OCI-LY3 (cell line): ENCODE measurements around the gene PIK3C2G.

Experiments
- H2AFZ ChIP-seq: fragments of 200-600, 300-600 bp; shearing (Covaris generic); 2 replicates; pipeline ENCODE4 v1.6.0; 2014; ENCODE audit warnings: antibody characterized with exemption, low read depth, low read length
- H3K27ac ChIP-seq: fragments of 200-600, 300-600 bp; sonication (generic); 2 replicates; pipeline ENCODE4 v1.5.1; 2014; ENCODE audit warnings: mild to moderate bottlenecking, low read length, moderate library complexity, mixed read lengths
- H3K27me3 ChIP-seq: fragments of 200-600, 300-600 bp; sonication (generic); 2 replicates; pipeline ENCODE4 v1.6.1; 2014; ENCODE audit warnings: low read depth, low read length, mixed read lengths
- H3K36me3 ChIP-seq: fragments of 200-600, 300-600 bp; sonication (generic); replicated peaks from 2 replicates; pipeline ENCODE3; 2014; ENCODE audit warnings: low read depth, low read length, mixed read lengths
- H3K4me1 ChIP-seq: fragments of 300-600, 200-600 bp; sonication (generic); 2 replicates; pipeline ENCODE4 v1.6.1; 2014; ENCODE audit warnings: low read length, mixed read lengths
- H3K4me2 ChIP-seq: fragments of 200-600, 300-600 bp; sonication (generic); 2 replicates; pipeline ENCODE4 v1.6.1; 2014; ENCODE audit warnings: low read length, mixed read lengths
- H3K4me3 ChIP-seq: fragments of 300-600, 200-600 bp; sonication (generic); 2 replicates; pipeline ENCODE4 v1.5.1; 2014; ENCODE audit warnings: antibody characterized with exemption, mild to moderate bottlenecking, low read length, moderate library complexity
- H3K79me2 ChIP-seq: fragments of 300-600, 200-600 bp; shearing (Covaris generic); 2 replicates; pipeline ENCODE4 v1.6.1; 2014; ENCODE audit warnings: mild to moderate bottlenecking, low read length, mixed read lengths
- H3K9ac ChIP-seq: fragments of 300-600, 200-600 bp; shearing (Covaris generic); 2 replicates; pipeline ENCODE4 v1.6.0; 2014; ENCODE audit warnings: mild to moderate bottlenecking, low read length, moderate library complexity
- H3K9me3 ChIP-seq: fragments of 200-600, 300-600 bp; shearing (Covaris generic); 2 replicates; pipeline ENCODE4 v1.6.1; 2014; ENCODE audit warnings: low read length, mixed read lengths; ENCODE audit not compliant: insufficient read depth
- H4K20me1 ChIP-seq: fragments of 200-600, 300-600 bp; sonication (generic); 2 replicates; pipeline ENCODE4 v1.6.1; 2016; ENCODE audit warnings: low read length, mixed read lengths; ENCODE audit not compliant: insufficient read depth
- EZH2phosphoT487 ChIP-seq: fragments of 200-600 bp; shearing (Covaris generic); IDR thresholded peaks from 2 replicates; pipeline ENCODE4 v1.6.1; 2018; ENCODE audit warnings: antibody characterized with exemption, mixed run types, low read depth
- TF ChIP-seq, protein P1 (sequence below): fragments of 200-600, 300-600 bp; sonication (generic); IDR thresholded peaks from 2 replicates; pipeline ENCODE4 v1.5.1; 2014; ENCODE audit warnings: antibody characterized with exemption, low read length, low read depth

The PIK3C2G gene

DNA sequence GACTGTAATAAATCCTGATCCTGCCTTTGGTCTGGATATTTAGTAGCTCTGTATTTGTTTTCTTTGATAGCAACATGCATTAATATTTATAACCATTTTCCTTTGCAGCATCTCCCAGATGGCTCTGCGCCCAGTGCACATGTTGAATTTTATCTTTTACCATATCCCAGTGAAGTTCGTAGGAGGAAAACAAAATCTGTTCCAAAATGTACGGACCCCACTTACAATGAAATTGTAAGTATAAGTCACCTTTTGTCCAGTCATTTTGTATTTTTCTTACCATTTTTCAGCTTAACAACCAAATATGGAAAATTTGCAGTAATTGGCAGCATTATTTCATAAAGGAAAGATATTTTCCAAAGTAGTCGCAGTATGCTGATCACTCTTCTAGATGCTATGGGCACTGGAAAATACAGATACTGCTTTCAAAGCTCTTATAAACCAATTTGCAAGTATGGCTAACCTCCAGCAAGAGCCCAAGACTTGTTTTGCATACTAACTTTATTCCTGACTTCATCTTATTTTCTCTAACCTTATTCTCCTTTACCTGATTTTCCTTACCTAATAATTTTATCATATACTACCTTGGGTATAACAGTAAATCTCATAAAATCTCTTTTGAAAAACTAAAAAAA lies 379.1 kb downstream of the PIK3C2G start:
- Histone ChIP-seq H3K27ac (no peak overlapping the region), H3K27me3 (no peaks in the 10 kb centered on the region), H3K4me3 (no peak overlapping the region), H3K4me1 (no peaks in the 10 kb centered on the region), H3K9me3 (no peaks in the 10 kb centered on the region), H4K20me1 (no peaks in the 10 kb centered on the region), H2AFZ (no peak overlapping the region), H3K4me2 (no peak overlapping the region), H3K79me2 (no peaks in the 10 kb centered on the region), H3K9ac (no peak overlapping the region), H3K36me3 (no peaks in the 10 kb centered on the region)
- TF ChIP-seq, protein P1, sequence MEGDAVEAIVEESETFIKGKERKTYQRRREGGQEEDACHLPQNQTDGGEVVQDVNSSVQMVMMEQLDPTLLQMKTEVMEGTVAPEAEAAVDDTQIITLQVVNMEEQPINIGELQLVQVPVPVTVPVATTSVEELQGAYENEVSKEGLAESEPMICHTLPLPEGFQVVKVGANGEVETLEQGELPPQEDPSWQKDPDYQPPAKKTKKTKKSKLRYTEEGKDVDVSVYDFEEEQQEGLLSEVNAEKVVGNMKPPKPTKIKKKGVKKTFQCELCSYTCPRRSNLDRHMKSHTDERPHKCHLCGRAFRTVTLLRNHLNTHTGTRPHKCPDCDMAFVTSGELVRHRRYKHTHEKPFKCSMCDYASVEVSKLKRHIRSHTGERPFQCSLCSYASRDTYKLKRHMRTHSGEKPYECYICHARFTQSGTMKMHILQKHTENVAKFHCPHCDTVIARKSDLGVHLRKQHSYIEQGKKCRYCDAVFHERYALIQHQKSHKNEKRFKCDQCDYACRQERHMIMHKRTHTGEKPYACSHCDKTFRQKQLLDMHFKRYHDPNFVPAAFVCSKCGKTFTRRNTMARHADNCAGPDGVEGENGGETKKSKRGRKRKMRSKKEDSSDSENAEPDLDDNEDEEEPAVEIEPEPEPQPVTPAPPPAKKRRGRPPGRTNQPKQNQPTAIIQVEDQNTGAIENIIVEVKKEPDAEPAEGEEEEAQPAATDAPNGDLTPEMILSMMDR: no peak
- TF ChIP-seq EZH2phosphoT487: no peak

DNA sequence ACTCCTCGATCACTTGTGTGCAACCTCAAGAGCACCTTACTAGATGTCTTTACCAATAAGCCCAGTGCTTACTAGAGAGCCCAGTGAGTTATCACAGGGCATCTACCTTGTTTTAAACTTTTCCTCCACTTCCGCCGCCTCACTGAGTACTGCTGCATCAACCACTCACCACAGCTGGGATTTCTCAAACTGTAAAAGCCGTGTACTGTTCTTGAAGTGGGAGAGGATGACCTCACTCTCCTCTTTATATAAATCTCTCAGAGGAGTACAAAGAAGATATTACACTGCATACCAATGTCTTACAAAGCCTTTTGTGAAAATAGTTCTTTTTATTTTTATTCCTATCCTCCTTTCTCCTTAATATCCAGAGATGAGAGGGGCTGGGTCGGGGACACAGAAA lies 382.4 kb downstream of the PIK3C2G start:
- H2AFZ ChIP-seq: no peak overlapping the region; the same call in 1 of the 2 replicates
- TF ChIP-seq EZH2phosphoT487: no peak
- TF ChIP-seq, protein P1: no peak
- H3K9me3 ChIP-seq: no peaks in the 10 kb centered on the region
- no peak overlapping the region for H3K4me2 ChIP-seq
- H3K4me1 ChIP-seq: no peaks in the 10 kb centered on the region
- no peaks in the 10 kb centered on the region for H3K36me3 ChIP-seq
- H3K4me3 ChIP-seq: no peak overlapping the region
- no peaks in the 10 kb centered on the region for H4K20me1 ChIP-seq
- H3K27me3 ChIP-seq: no peaks in the 10 kb centered on the region
- no peak overlapping the region for H3K9ac ChIP-seq
- no peaks in the 10 kb centered on the region for H3K79me2 ChIP-seq
- no peak overlapping the region for H3K27ac ChIP-seq

DNA sequence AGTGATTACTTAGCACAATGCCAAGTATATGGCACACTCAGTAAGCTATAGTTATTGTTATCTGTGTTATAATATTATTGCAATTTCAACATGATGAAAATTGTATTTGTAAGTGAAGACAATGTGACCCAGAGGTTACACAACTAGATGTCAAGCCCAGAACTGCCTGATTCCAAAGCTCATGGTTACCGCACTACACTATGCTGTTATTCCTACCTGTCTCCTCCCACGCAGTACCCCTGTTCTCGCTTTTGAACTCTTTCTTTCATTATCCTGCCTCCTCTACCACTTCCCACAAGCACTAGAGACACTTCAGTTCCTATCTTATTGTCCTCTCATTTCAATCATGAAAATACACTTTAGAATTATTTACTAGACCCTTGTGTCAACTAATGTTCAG lies 383.2 kb downstream of the PIK3C2G start:
- TF ChIP-seq, protein P1: no peak
- no peak for TF ChIP-seq EZH2phosphoT487
- Histone ChIP-seq H3K4me2 (no peak overlapping the region), H3K4me3 (no peak overlapping the region), H3K27me3 (no peaks in the 10 kb centered on the region), H2AFZ (no peak overlapping the region), H3K36me3 (no peaks in the 10 kb centered on the region), H3K9me3 (no peaks in the 10 kb centered on the region), H3K79me2 (no peaks in the 10 kb centered on the region), H3K27ac (no peak overlapping the region), H4K20me1 (no peaks in the 10 kb centered on the region), H3K4me1 (no peaks in the 10 kb centered on the region), H3K9ac (no peak overlapping the region)

DNA sequence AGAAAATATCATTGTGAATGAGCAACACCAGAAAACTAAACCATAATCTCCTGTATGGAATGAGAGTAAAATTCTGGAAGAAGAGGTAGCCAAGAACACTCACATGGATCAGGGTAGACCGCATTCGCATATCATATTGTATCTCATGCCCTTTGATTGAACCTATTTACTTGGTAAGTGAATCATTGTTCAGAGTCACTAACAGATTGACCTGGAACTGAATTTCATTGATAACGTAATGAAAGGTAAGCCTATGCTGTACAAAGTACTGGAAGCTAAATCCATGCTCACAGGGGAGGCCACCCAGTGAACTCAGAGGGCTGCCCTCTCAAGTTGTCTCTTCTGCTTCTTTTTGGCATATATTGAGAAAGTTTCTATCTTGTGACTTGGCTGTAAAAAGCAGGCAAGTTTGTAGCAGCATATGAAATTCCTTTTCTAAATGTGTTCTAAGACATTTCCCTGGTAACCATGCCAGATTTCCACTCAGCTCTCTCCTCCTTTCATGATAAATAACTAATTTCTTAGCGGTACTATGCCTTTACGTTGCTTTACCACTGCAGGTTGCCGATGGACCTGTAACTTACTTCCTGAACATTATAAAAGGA lies 385.1 kb downstream of the PIK3C2G start:
- Histone ChIP-seq H3K79me2 (no peaks in the 10 kb centered on the region), H3K4me2 (no peak overlapping the region), H3K4me3 (no peak overlapping the region), H4K20me1 (no peaks in the 10 kb centered on the region), H3K9ac (no peak overlapping the region), H3K36me3 (no peaks in the 10 kb centered on the region), H3K4me1 (no peaks in the 10 kb centered on the region), H3K27me3 (no peaks in the 10 kb centered on the region), H3K9me3 (no peaks in the 10 kb centered on the region; the same call in 1 of the 2 replicates), H3K27ac (no peak overlapping the region), H2AFZ (no peak overlapping the region)
- TF ChIP-seq, protein P1: no peak
- no peak for TF ChIP-seq EZH2phosphoT487
